GM19438 (cell line): ENCODE results near the gene KATNBL1.

ENCODE experiments used
- ATAC-seq: cut with Tn5 transposase; IDR thresholded peaks from one replicate; pipeline ENCODE4 v1.9.1; 2021; ENCODE audit warnings: low read depth; ENCODE audit not compliant: unreplicated experiment

KATNBL1 gene

GRCh38 chr15:34209421-34210282 lies at the start of gene KATNBL1:
Gene KATNBL1, minus strand, starts transcription at chr15:34210096. Its CDS starts 46,420 bp downstream, at chr15:34163676.
- peak; percentile 78 for ATAC-seq

- ATAC-seq = no peak
These were observed 49.7 kb upstream of the KATNBL1 start for GRCh38 chr15:34259566-34259965.

DNA sequence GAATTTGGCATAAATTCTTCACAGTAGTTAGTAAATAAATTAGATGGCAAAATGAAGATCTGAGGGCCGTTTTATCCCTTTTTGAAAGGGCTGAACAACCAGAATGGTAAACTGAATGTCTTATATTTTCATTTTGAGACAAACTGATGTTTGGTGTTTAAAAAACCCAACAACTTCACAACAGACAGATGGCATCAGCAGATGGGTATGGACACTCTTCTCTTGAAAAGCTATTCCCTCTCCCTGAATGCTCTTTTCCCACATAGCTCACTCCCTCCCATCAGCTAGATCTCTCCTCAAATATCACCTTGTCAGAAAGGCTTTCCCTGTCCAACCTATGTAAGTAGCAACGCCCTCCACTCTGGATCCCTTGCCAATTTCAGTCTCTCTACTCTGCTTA lies 48.3 kb upstream of the KATNBL1 start:
- ATAC-seq = no peak

DNA sequence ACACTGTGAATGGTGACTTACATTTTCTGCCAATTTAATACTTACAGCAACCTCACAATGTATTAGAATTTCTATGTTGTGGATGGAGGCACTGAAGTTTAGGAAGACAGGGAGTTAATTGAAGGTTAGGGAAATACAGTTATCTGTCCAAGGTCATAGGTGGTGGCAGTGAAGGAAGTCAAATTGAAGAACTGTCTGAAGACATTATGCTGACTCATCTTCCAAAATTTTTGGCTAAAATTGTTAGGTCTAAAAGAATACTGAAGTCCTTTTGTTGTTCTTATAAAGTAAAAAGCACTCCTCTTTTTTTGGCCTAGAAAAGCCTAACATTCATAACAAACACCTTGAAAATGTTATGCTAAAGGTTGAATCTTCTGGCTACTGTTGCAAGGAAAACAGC lies 42.6 kb upstream of the KATNBL1 start:
- ATAC-seq = no peak

DNA sequence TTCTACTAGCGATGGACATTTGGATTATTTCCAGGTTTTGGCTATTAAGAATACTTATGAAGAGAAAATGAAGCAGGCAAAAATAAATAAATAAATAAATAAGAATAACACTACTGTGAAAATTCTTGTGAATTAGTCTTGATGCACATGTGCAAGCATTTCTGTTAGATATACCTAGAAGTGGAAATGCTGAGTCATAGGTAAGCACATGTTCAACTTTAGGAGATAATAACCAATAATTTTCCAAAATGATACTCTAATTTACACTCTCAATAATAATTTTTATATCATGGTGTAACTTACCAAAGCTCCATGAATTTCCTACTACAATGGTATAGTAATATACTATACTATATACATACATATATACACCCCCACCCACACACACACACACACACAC lies 38.3 kb upstream of the KATNBL1 start:
- no peak for ATAC-seq

DNA sequence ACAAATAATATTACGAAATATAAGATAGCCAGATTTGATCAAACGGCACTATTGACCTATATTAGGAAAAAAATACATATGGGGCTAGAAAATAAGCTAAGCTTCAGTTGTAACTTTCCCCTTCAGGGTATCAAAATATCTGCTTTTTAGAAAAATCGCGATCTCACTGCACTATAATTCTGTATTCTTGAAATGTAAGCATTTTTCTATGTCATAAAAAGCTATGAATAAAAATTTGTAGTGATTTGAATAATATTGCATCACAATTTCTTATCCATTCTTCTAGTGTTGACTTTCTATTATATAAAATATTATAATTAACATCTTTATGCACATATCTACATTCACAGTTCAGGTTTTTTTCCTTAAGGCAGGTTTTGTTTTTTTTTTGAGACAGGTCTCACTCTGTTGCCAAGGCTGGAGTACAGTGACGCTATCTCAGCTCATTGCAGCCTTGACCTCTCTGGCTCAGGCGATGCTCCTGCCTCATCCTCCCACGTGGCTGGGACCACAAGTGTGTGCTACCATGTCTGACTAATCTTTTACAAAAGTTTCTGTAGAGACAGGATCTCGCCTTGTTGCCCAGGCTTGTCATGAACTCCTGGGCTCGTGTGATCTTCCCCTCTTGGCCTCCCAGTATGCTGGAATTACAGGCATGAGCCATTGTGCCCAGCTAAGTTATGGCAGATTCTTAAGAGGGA lies 36.5 kb upstream of the KATNBL1 start:
- ATAC-seq = no peak

- no peak for ATAC-seq
These were observed 33.3 kb upstream of the KATNBL1 start for GRCh38 chr15:34243226-34243625.

GRCh38 chr15:34242331-34242710 lies 32.4 kb upstream of the KATNBL1 start:
- ATAC-seq = no peak

DNA sequence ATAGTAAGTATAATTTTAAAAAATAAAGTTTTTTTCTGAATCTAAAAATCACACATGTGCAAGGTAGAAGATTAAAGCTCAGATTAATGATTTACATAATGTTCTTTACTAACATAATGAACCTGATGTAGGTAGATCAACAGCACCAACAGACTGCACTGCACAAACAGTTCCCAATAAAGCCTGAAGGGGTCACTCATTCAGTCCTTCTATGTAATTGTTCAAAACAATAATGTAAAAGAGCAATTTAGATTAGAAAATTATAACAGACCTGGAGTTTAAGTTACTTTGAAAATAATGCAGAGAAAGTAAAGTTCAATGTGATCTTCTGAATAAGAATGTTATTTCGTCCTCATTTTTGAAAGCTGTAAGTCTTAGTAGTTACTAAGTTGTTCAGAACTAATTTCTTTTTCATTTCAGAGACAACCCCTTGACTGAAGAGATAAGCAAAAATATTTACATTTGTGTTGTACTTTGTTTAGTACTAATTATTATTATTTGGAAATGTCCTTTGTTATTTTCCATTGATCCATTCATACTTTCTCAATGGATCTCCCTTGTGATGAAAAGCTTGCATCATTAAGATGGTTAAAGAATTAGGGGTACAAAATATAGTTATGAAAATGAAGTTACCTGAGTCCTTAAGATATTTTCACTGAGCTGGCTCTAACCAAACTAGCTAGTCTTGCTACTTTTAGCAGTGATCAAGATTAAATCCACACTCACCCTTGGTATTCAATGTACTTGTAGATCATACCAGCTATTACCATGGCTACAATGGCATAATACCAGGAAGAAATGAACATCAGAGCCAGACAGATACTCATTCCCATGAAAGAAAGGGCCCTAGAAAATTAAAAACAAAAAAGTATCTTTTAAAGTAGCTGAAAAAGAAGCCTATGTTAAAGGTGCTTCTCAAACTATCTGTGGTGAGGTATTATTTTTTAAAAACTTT lies 31.8 kb upstream of the KATNBL1 start:
- ATAC-seq = no peak

DNA sequence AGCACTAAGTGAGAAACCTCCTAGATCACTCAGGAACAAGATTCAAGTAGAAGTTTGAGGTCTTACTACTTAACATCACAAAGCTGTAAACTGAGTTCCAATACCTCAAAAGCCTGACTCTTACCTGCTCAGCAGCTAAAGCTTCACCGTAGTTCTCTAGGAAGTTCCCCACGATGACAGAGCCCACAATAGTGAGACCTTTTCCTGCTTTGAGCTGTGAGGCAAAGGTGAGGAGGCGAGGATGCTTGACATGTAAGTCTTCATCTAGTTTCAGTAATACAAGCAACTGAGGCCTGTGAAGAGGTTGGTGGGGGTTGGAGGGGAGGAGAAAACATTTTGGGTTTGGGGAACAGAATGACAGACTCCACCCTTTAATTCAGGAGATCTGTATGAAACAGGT lies 30.6 kb upstream of the KATNBL1 start:
- no peak for ATAC-seq

DNA sequence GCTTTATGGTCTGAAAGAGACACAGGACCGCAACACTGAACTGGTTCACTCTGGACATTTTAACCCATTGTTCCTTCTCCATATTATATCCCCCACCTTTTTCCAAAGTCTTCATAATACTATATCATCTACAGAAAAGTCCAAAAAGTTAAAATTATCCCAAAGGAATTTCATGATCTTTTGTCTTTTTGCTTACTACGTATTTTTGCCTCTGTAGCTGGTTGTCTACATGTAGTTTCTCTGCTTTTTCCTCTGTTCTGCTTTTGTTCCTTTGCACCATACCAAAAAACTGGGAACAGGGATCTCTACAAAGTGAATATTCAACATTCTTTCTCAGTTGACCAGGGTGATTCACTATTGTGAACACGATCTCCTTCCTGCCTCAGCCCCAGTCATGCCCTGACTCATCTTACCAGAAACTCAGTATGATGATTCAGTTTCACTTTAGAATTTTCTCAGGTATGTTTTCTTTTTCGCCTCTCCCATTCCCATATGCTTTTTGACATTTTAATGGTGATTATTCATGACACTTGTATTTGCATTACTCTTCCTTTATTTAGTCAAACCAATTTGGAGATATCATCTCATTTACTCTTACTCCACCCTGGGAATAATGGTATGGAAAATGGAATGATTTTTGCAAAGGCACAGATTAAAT lies 29.4 kb upstream of the KATNBL1 start:
- no peak for ATAC-seq

- ATAC-seq = no peak
These were observed 23.7 kb upstream of the KATNBL1 start for GRCh38 chr15:34233614-34234013.

DNA sequence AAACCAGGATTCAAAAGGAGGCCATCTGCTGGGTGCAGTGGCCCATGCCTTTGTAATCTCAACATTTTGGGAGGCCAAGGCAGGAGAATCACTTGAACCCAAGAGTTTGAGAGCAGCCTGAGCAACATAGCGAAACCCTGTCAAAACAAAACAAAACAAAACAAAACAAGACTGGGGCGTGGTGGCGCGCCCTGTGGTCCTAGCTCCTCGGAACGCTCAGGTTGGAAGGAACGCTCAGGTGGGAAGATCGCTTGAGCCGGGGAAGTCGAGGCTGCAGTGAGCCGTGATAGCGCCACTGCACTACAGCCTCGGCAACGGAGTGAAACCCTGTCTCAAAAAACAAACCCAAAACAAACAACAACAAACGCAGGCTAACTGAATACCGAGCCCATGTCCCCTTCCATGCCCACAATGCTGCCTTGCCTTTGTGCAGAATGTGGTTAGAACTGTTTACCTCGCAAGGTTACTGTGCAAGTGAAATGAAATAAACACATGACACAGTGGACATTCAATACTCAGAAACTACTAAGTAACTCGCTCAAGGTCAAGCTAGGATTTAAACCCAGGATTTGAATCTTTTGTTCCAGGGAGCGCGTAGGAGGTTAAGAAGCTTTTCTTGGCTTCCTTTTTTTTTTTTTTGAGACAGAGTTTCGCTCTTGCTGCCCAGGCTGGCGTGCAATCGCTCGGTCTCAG lies 14.2 kb upstream of the KATNBL1 start:
- ATAC-seq = no peak

DNA sequence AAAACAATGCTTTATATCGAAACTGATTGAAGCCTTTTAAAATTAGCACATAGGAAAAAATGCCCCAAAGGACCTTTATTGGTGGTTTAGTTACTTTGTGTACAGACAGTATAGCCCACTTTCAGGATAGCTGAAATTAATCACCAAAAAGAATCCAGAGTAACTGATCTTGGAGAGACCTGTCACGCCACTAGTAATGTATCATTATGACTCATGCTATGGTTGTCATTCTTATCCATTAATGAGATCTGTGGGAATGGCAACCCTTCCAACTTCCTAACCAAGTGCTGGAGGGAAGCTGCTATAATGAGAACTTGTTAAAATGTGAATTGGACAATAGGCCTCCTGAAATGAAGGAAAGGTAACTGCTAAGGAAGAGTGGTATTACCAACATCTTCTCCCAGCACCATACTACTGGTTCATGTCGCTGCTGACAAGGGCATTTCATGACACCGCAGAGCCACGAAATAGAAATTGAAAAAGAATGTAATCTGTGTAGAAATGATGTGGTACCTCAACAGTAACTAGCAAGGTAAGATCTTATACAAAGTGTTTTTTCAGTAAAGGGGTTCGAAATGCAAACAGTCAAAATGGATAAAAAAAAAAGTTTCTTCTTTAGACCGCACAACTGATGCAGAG lies 7.8 kb upstream of the KATNBL1 start:
- ATAC-seq = no peak

DNA sequence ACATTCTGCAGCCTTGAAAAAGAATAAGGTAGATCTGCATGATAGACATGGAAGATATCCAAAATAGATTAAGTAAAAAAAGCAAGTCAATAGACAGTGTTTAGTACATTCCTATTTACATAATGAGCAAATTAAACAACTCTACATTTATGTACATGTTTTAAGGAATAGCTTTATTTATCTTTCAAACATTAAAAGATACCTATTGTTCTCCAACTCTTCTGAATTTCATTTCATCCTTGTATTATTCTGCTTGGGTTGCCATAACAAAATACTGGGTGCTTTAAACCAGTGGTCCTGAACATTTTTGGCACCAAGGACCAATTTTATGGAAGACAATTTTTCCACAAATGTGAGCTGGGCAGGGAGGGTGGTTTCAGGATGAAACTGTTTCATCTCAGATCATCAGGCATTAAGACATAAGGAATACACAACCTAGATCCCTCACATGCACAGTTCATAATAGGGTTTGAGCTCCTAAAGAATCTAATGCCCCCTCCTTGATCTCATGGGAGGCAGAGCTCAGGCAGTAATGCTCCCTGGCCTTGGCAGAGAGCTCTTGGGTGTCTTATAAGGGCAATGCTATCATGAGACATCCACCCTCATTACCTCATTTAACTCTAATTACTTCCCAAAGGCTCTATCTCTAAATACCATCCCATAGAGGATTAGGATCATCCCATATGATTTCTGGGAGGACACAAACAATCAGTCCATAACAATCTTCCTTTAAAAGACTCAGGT lies 6.8 kb upstream of the KATNBL1 start:
- no peak for ATAC-seq

- no peak for ATAC-seq
These were observed 4.2 kb upstream of the KATNBL1 start for GRCh38 chr15:34214135-34214534.

GRCh38 chr15:34213690-34214089 lies 3.8 kb upstream of the KATNBL1 start:
- no peak for ATAC-seq

DNA sequence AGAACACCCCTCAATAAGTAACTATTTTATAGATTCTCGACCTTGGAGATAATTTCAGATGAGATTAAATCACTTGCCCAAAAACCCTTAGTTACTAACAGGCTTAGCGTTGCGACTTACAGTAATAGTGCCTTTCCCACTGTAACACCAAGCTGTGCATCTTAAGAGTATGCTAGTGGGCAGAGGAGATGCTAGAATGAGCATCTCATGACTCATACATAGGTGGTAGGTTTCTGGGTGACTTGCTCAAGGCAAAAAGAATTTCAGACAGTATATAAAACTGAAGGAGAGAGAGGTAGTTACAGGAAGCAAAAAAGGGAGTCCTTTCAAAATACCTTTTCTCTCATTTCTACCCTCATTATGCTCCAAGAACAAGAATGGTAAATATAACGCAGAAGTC lies 3.9 kb downstream of the KATNBL1 start:
- ATAC-seq = no peak

- ATAC-seq = no peak
These were observed 6.0 kb downstream of the KATNBL1 start for GRCh38 chr15:34203936-34204335.
